Mesendoderm (in vitro differentiated cells): ENCODE data around the gene LEMD2.

Experiments
- DNase-seq: peaks from one replicate; pipeline ENCODE4 v3.0.0; 2013
- H2AK5ac ChIP-seq: 2 replicates; pipeline ENCODE4 v1.6.1; 2013; ENCODE audit warnings: low read length, inconsistent platforms
- H2BK120ac ChIP-seq: 2 replicates; pipeline ENCODE4 v1.6.1; 2013; ENCODE audit warnings: low read depth, mild to moderate bottlenecking, low read length, moderate library complexity, mixed read lengths
- H2BK15ac ChIP-seq: replicated peaks from 2 replicates; pipeline ENCODE4 v1.6.1; 2013; ENCODE audit warnings: low read depth, mild to moderate bottlenecking, moderate library complexity
- H2BK5ac ChIP-seq: 2 replicates; pipeline ENCODE4 v1.6.1; 2013; ENCODE audit warnings: low read length, inconsistent platforms
- H3K18ac ChIP-seq: 2 replicates; pipeline ENCODE4 v1.6.1; 2013; ENCODE audit warnings: mild to moderate bottlenecking, low read length, mixed read lengths
- H3K23ac ChIP-seq: one replicate; pipeline ENCODE4 v1.6.1; 2013; ENCODE audit warnings: low read length
- H3K27ac ChIP-seq: 2 replicates; pipeline ENCODE4 v1.5.1; 2013; ENCODE audit warnings: low read depth, mild to moderate bottlenecking, inconsistent platforms, low read length, moderate library complexity
- H3K27me3 ChIP-seq: 2 replicates; pipeline ENCODE4 v1.6.1; 2013; ENCODE audit warnings: low read length, control low read depth, mild to moderate bottlenecking, inconsistent platforms; ENCODE audit not compliant: insufficient read depth, poor library complexity
- H3K36me3 ChIP-seq: 2 replicates; pipeline ENCODE4 v1.6.1; 2013; ENCODE audit warnings: low read length, inconsistent platforms; ENCODE audit not compliant: control insufficient read depth, insufficient read depth
- H3K4ac ChIP-seq: one replicate; pipeline ENCODE4 v1.6.1; 2013; ENCODE audit warnings: low read depth, mild to moderate bottlenecking, low read length, moderate library complexity
- H3K4me1 ChIP-seq: 2 replicates; pipeline ENCODE4 v1.6.1; 2013; ENCODE audit warnings: low read depth, low read length, inconsistent platforms; ENCODE audit not compliant: control insufficient read depth
- H3K4me2 ChIP-seq: 2 replicates; pipeline ENCODE4 v1.6.1; 2013; ENCODE audit warnings: low read length
- H3K4me3 ChIP-seq: 2 replicates; pipeline ENCODE4 v1.5.1; 2013; ENCODE audit warnings: mild to moderate bottlenecking, low read length
- H3K56ac ChIP-seq: one replicate; pipeline ENCODE4 v1.6.1; 2013; ENCODE audit warnings: low read length
- H3K79me1 ChIP-seq: 2 replicates; pipeline ENCODE4 v1.6.1; 2013; ENCODE audit warnings: low read length, inconsistent platforms
- H3K79me2 ChIP-seq: 2 replicates; pipeline ENCODE4 v1.6.1; 2013; ENCODE audit warnings: mild to moderate bottlenecking, low read length; ENCODE audit not compliant: control insufficient read depth, insufficient read depth
- H3K9ac ChIP-seq: 2 replicates; pipeline ENCODE4 v1.6.1; 2013; ENCODE audit warnings: low read length, inconsistent platforms
- H4K5ac ChIP-seq: one replicate; pipeline ENCODE4 v1.6.1; 2013; ENCODE audit warnings: low read length
- H4K8ac ChIP-seq: one replicate; pipeline ENCODE4 v1.6.1; 2013; ENCODE audit warnings: low read depth, mild to moderate bottlenecking, control low read depth, low read length, moderate library complexity
- WGBS: extraction: QIAGEN DNeasy Blood & Tissue Kit; methylation state at CpG from one replicate; pipeline ENCODE4 v1.1.7; 2013; ENCODE audit warnings: low lambda C conversion rate, missing lambda C conversion rate; ENCODE audit not compliant: insufficient coverage; ENCODE audit errors: extremely low coverage; 5-methylcytosine and 5-hydroxymethylcytosine counted together

Gene LEMD2

GRCh38 chr6:33725222-33725621 lies 63.7 kb downstream of the LEMD2 start:
- DNase-seq = no peak
- no peak overlapping the region for H3K27ac ChIP-seq
- no peaks in the 10 kb centered on the region for H3K79me2 ChIP-seq
- H3K4me2 ChIP-seq = no peak overlapping the region
- no peak overlapping the region for H4K5ac ChIP-seq
- H2BK5ac ChIP-seq = no peak overlapping the region
- no peak overlapping the region for H3K18ac ChIP-seq
- no peak overlapping the region for H2BK120ac ChIP-seq
- no peak overlapping the region for H3K56ac ChIP-seq
- H3K4ac ChIP-seq = no peak overlapping the region
- H3K27me3 ChIP-seq = no peaks in the 10 kb centered on the region
- no peak overlapping the region for H2AK5ac ChIP-seq
- H3K23ac ChIP-seq = no peak overlapping the region
- no peak overlapping the region for H3K9ac ChIP-seq
- no peak overlapping the region for H2BK15ac ChIP-seq
- no peak overlapping the region for H3K4me3 ChIP-seq
- no peaks in the 10 kb centered on the region for H3K36me3 ChIP-seq
- H4K8ac ChIP-seq = no peak overlapping the region
- no CpG with 5 or more reads among the region's 14 CpGs for WGBS
- H3K79me1 ChIP-seq = no peaks in the 10 kb centered on the region
- H3K4me1 ChIP-seq = no peaks in the 10 kb centered on the region

GRCh38 chr6:33724102-33725023 lies 64.6 kb downstream of the LEMD2 start:
- H3K4me2 ChIP-seq = no peak overlapping the region
- no peak for DNase-seq
- WGBS = no CpG with 5 or more reads among the region's 13 CpGs

GRCh38 chr6:33723371-33724085 lies 65.4 kb downstream of the LEMD2 start:
- Histone ChIP-seq H3K4ac (no peak overlapping the region), H3K18ac (no peak overlapping the region), H3K27ac (no peak overlapping the region), H3K4me2 (no peak overlapping the region), H2BK15ac (no peak overlapping the region), H3K9ac (no peak overlapping the region), H2BK5ac (no peak overlapping the region), H3K4me1 (no peaks in the 10 kb centered on the region), H3K23ac (no peak overlapping the region), H3K36me3 (no peaks in the 10 kb centered on the region), H2BK120ac (no peak overlapping the region), H2AK5ac (no peak overlapping the region), H4K8ac (no peak overlapping the region), H4K5ac (no peak overlapping the region), H3K79me2 (no peaks in the 10 kb centered on the region), H3K79me1 (no peaks in the 10 kb centered on the region), H3K27me3 (no peaks in the 10 kb centered on the region), H3K56ac (no peak overlapping the region), H3K4me3 (no peak overlapping the region)
- no peak for DNase-seq
- WGBS = no CpG with 5 or more reads among the region's 3 CpGs

More at GRCh38 chr6:33724102-33725023, 64.6 kb downstream of the LEMD2 start:
- H3K4ac ChIP-seq = no peak overlapping the region
- H2BK15ac ChIP-seq = no peak overlapping the region
- no peaks in the 10 kb centered on the region for H3K36me3 ChIP-seq
- H3K27ac ChIP-seq = no peak overlapping the region
- H3K23ac ChIP-seq = no peak overlapping the region
- H4K8ac ChIP-seq = no peak overlapping the region
- no peak overlapping the region for H3K9ac ChIP-seq
- H2BK120ac ChIP-seq = no peak overlapping the region
- H4K5ac ChIP-seq = no peak overlapping the region
- H3K56ac ChIP-seq = no peak overlapping the region
- no peaks in the 10 kb centered on the region for H3K79me2 ChIP-seq
- no peak overlapping the region for H2BK5ac ChIP-seq
- no peaks in the 10 kb centered on the region for H3K27me3 ChIP-seq
- H3K4me1 ChIP-seq = no peaks in the 10 kb centered on the region
- H3K79me1 ChIP-seq = no peaks in the 10 kb centered on the region
- no peak overlapping the region for H3K18ac ChIP-seq
- H2AK5ac ChIP-seq = no peak overlapping the region
- no peak overlapping the region for H3K4me3 ChIP-seq

GRCh38 chr6:33722103-33722623 lies 66.8 kb downstream of the LEMD2 start:
- Histone ChIP-seq H4K8ac (no peak overlapping the region), H3K4me2 (no peak overlapping the region), H3K9ac (no peak overlapping the region), H3K27ac (no peak overlapping the region), H3K27me3 (no peaks in the 10 kb centered on the region), H3K79me1 (no peaks in the 10 kb centered on the region), H2BK5ac (no peak overlapping the region), H3K4me1 (no peaks in the 10 kb centered on the region), H2AK5ac (no peak overlapping the region), H3K36me3 (no peaks in the 10 kb centered on the region), H3K4ac (no peak overlapping the region), H3K23ac (no peak overlapping the region), H4K5ac (no peak overlapping the region), H3K4me3 (no peak overlapping the region), H2BK15ac (no peak overlapping the region), H3K79me2 (no peaks in the 10 kb centered on the region), H2BK120ac (no peak overlapping the region), H3K18ac (no peak overlapping the region), H3K56ac (no peak overlapping the region)
- no CpG with 5 or more reads among the region's 5 CpGs for WGBS
- DNase-seq = no peak

GRCh38 chr6:33721508-33721907 lies 67.4 kb downstream of the LEMD2 start:
- H3K56ac ChIP-seq = no peak overlapping the region
- H3K36me3 ChIP-seq = no peaks in the 10 kb centered on the region
- no peaks in the 10 kb centered on the region for H3K27me3 ChIP-seq
- H3K18ac ChIP-seq = no peak overlapping the region
- H3K27ac ChIP-seq = no peak overlapping the region
- no peak overlapping the region for H3K23ac ChIP-seq
- no peak overlapping the region for H3K4ac ChIP-seq
- no peak for DNase-seq
- no peak overlapping the region for H4K5ac ChIP-seq
- H3K4me1 ChIP-seq = no peaks in the 10 kb centered on the region
- H3K4me3 ChIP-seq = no peak overlapping the region
- no CpG with 5 or more reads among the region's 5 CpGs for WGBS
- no peak overlapping the region for H2BK120ac ChIP-seq
- H2AK5ac ChIP-seq = no peak overlapping the region
- H3K79me1 ChIP-seq = no peaks in the 10 kb centered on the region
- H3K4me2 ChIP-seq = no peak overlapping the region
- H4K8ac ChIP-seq = no peak overlapping the region
- H3K79me2 ChIP-seq = no peaks in the 10 kb centered on the region
- H2BK5ac ChIP-seq = no peak overlapping the region
- no peak overlapping the region for H2BK15ac ChIP-seq
- no peak overlapping the region for H3K9ac ChIP-seq
